Measurements from ENCODE around the gene STK38. TPM values are rescaled to one million over a fixed set of nuclear protein-coding genes. Genes with fewer than 3 reads are reported as not detected.

Gene STK38
- total and polyA plus RNA-seq, 2 of the 8 experiments (the other 6 are each of a cell fraction or from before 2014, with no cell fraction given) = 8.1 to 19.8 TPM

GRCh38 chr6:36459501-36459900 is 87.8 kb downstream of the STK38 start (continued):
- TF ChIP-seq, protein P1, sequence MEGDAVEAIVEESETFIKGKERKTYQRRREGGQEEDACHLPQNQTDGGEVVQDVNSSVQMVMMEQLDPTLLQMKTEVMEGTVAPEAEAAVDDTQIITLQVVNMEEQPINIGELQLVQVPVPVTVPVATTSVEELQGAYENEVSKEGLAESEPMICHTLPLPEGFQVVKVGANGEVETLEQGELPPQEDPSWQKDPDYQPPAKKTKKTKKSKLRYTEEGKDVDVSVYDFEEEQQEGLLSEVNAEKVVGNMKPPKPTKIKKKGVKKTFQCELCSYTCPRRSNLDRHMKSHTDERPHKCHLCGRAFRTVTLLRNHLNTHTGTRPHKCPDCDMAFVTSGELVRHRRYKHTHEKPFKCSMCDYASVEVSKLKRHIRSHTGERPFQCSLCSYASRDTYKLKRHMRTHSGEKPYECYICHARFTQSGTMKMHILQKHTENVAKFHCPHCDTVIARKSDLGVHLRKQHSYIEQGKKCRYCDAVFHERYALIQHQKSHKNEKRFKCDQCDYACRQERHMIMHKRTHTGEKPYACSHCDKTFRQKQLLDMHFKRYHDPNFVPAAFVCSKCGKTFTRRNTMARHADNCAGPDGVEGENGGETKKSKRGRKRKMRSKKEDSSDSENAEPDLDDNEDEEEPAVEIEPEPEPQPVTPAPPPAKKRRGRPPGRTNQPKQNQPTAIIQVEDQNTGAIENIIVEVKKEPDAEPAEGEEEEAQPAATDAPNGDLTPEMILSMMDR (IDR thresholded peaks at IDR 0.05; ENCODE audit: control extremely low read depth in 1 of 3, insufficient read depth in 1 of 3, low read depth in 1 of 3, low read length in 3 of 3) = no peak
- TF ChIP-seq PHF8 (conservative IDR thresholded peaks at IDR 0.05; ENCODE audit: low read depth, low read length) = no peak
- TF ChIP-seq EZH2 (IDR thresholded peaks at IDR 0.05; ENCODE audit: low read depth, low read length, severe bottlenecking) = no peak
- TF ChIP-seq TBP (IDR thresholded peaks at IDR 0.05; ENCODE audit: low read depth, low read length) = no peak

Measured in H1 (cell line).